Renal cortical epithelial cell (primary cell): ENCODE measurements around the gene BLOC1S1. TPM values are rescaled to one million over a fixed set of nuclear protein-coding genes. Genes with fewer than 3 reads are reported as not detected.

ENCODE experiments used
- DNase-seq: peaks from one replicate; pipeline ENCODE4 v3.0.0-alpha.2; 2011; ENCODE audit warnings: low read depth
- total RNA-seq: library from RNA; depleted of rRNA; stranded (reverse); fragments of >200 nt; gene quantifications from 2 replicates; pipeline ENCODE4 v1.2.3, GENCODE V29; 2014

The BLOC1S1 gene
- total RNA-seq, result 45.7 and 54.7 TPM in 2 replicates

- DNase-seq, result peak; percentile 71
Observed at GRCh38 chr12:55715833-55716581, at the start of gene BLOC1S1. Gene BLOC1S1, plus strand, starts transcription at chr12:55716046. Its CDS starts 6 bp downstream, at chr12:55716052.

- no peak for DNase-seq
Observed at GRCh38 chr12:55666508-55666907, 49.3 kb upstream of the BLOC1S1 start.

GRCh38 chr12:55670276-55670675, 45.6 kb upstream of the BLOC1S1 start:
- DNase-seq, result no peak

- DNase-seq, result no peak
Observed at GRCh38 chr12:55671746-55672145, 44.1 kb upstream of the BLOC1S1 start.

GRCh38 chr12:55673638-55674037, 42.2 kb upstream of the BLOC1S1 start:
- DNase-seq, result no peak

- no peak for DNase-seq
Observed at GRCh38 chr12:55675666-55676065, 40.2 kb upstream of the BLOC1S1 start.

GRCh38 chr12:55676707-55677106, 39.1 kb upstream of the BLOC1S1 start:
- no peak for DNase-seq

GRCh38 chr12:55679691-55680090, 36.2 kb upstream of the BLOC1S1 start:
- DNase-seq, result no peak

- peak; percentile 90 for DNase-seq
Observed at GRCh38 chr12:55681142-55682077, 34.4 kb upstream of the BLOC1S1 start.

- no peak for DNase-seq
Observed at GRCh38 chr12:55682087-55682796, 33.6 kb upstream of the BLOC1S1 start.

- no peak for DNase-seq
Observed at GRCh38 chr12:55683676-55684075, 32.2 kb upstream of the BLOC1S1 start.

GRCh38 chr12:55684761-55685370, 31.0 kb upstream of the BLOC1S1 start:
- no peak for DNase-seq

- no peak for DNase-seq
Observed at GRCh38 chr12:55685671-55686070, 30.2 kb upstream of the BLOC1S1 start.

- DNase-seq, result no peak
Observed at GRCh38 chr12:55686366-55687010, 29.4 kb upstream of the BLOC1S1 start.

GRCh38 chr12:55687746-55688145, 28.1 kb upstream of the BLOC1S1 start:
- DNase-seq, result peak; percentile 72

GRCh38 chr12:55688716-55689655, 26.9 kb upstream of the BLOC1S1 start:
- no peak for DNase-seq

- DNase-seq, result no peak
Observed at GRCh38 chr12:55692631-55693322, 23.1 kb upstream of the BLOC1S1 start.

- no peak for DNase-seq
Observed at GRCh38 chr12:55693323-55694187, 22.3 kb upstream of the BLOC1S1 start.

GRCh38 chr12:55694188-55694515, 21.7 kb upstream of the BLOC1S1 start:
- DNase-seq, result no peak
